HG02840 (cell line): Measurements from ENCODE around the gene ARFGAP1.

Experiments used
- ATAC-seq: cut with Tn5 transposase; IDR thresholded peaks from one replicate; pipeline ENCODE4 v1.9.1; 2021; ENCODE audit warnings: mild to moderate bottlenecking, moderate library complexity, moderate number of reproducible peaks; ENCODE audit not compliant: unreplicated experiment, low FRiP score

ARFGAP1 gene

GRCh38 chr20:63317061-63317460 lies 44.4 kb downstream of the ARFGAP1 start:
- no peak for ATAC-seq

GRCh38 chr20:63317601-63318291 lies 45.1 kb downstream of the ARFGAP1 start:
- no peak for ATAC-seq

- ATAC-seq = no peak
Observed at GRCh38 chr20:63318391-63319163, 46.0 kb downstream of the ARFGAP1 start.

- ATAC-seq = no peak
Observed at GRCh38 chr20:63319164-63320040, 46.8 kb downstream of the ARFGAP1 start.

- ATAC-seq = no peak
Observed at GRCh38 chr20:63320041-63320511, 47.5 kb downstream of the ARFGAP1 start.

- ATAC-seq = no peak
Observed at GRCh38 chr20:63320616-63321147, 48.1 kb downstream of the ARFGAP1 start.

- no peak for ATAC-seq
Observed at GRCh38 chr20:63321148-63321831, 48.7 kb downstream of the ARFGAP1 start.

- no peak for ATAC-seq
Observed at GRCh38 chr20:63322146-63322932, 49.7 kb downstream of the ARFGAP1 start.

- ATAC-seq = no peak
Observed at GRCh38 chr20:63322933-63323273, 50.3 kb downstream of the ARFGAP1 start.

GRCh38 chr20:63323357-63323981 lies 50.9 kb downstream of the ARFGAP1 start:
- no peak for ATAC-seq

- no peak for ATAC-seq
Observed at GRCh38 chr20:63325021-63325471, 52.4 kb downstream of the ARFGAP1 start.

GRCh38 chr20:63325554-63326313 lies 53.1 kb downstream of the ARFGAP1 start:
- ATAC-seq = no peak

GRCh38 chr20:63326314-63327230 lies 54.0 kb downstream of the ARFGAP1 start:
- ATAC-seq = no peak

- ATAC-seq = no peak
Observed at GRCh38 chr20:63327231-63327745, 54.7 kb downstream of the ARFGAP1 start.

- ATAC-seq = no peak
Observed at GRCh38 chr20:63328026-63328700, 55.5 kb downstream of the ARFGAP1 start.

GRCh38 chr20:63328718-63329275 lies 56.2 kb downstream of the ARFGAP1 start:
- no peak for ATAC-seq
